WERI-Rb-1 (cell line): Measurements from ENCODE around the gene ACOXL.
"Not testable (repeated sequence)": the region's sequence is repeated elsewhere in the genome, so short reads cannot be mapped to it uniquely, and the experiment has no call there.

Experiments used
- DNase-seq: peaks from one replicate; pipeline ENCODE4 v3.0.0-alpha.2; 2020
- H3K27ac ChIP-seq: fragments of 250-450 bp; sonication (Bioruptor Pico); 2 replicates; pipeline ENCODE4 v1.5.1; 2020; ENCODE audit warnings: mild to moderate bottlenecking, moderate library complexity
- H3K27me3 ChIP-seq: fragments of 250-450 bp; sonication (Bioruptor Pico); 2 replicates; pipeline ENCODE4 v1.5.1; 2021; ENCODE audit warnings: mild to moderate bottlenecking, low read depth, moderate library complexity; ENCODE audit not compliant: insufficient read depth, severe bottlenecking
- H3K36me3 ChIP-seq: fragments of 250-450 bp; sonication (Bioruptor Pico); 2 replicates; pipeline ENCODE4 v1.5.1; 2020; ENCODE audit warnings: mild to moderate bottlenecking, moderate library complexity
- H3K4me3 ChIP-seq: 2 replicates; pipeline ENCODE4 v1.5.1; 2011; ENCODE audit warnings: low read depth, mild to moderate bottlenecking, control low read depth, low read length
- H3K9me3 ChIP-seq: fragments of 250-450 bp; sonication (Bioruptor Pico); 2 replicates; pipeline ENCODE4 v1.5.1; 2021; ENCODE audit warnings: mild to moderate bottlenecking, moderate library complexity; ENCODE audit not compliant: severe bottlenecking
- CTCF ChIP-seq: IDR thresholded peaks from 2 replicates; pipeline ENCODE4 v1.5.1; 2011; ENCODE audit warnings: low read depth, mild to moderate bottlenecking, control low read depth, inconsistent platforms, low read length

Gene ACOXL

GRCh38 chr2:110732422-110733413 lies at the start of gene ACOXL:
TSS of gene ACOXL (plus strand) at chr2:110732573. CDS start at chr2:110768390, 35,817 bp downstream.
- Histone ChIP-seq H3K27me3 (peaks cover 99% of the 10 kb centered on the region), H3K9me3 (no peaks in the 10 kb centered on the region), H3K4me3 (no peak within 1 kb of the TSS), H3K27ac (no peak within 1 kb of the TSS), H3K36me3 (no peaks in the 10 kb centered on the region)
- no peak for DNase-seq
- no peak for TF ChIP-seq CTCF

- TF ChIP-seq CTCF = no peak
- Histone ChIP-seq H3K27ac (no peak overlapping the region), H3K4me3 (no peak overlapping the region), H3K27me3 (peaks cover 68% of the 10 kb centered on the region), H3K36me3 (no peaks in the 10 kb centered on the region), H3K9me3 (peaks cover 15% of the 10 kb centered on the region)
- DNase-seq = no peak
Observed at GRCh38 chr2:110682872-110683271, 49.5 kb upstream of the ACOXL start.

GRCh38 chr2:110687775-110688484 lies 44.4 kb upstream of the ACOXL start:
- H3K4me3 ChIP-seq, H3K36me3 ChIP-seq, DNase-seq, H3K27ac ChIP-seq: not testable (repeated sequence)
- H3K27me3 ChIP-seq = peaks cover 72% of the 10 kb centered on the region
- H3K9me3 ChIP-seq = peaks cover 18% of the 10 kb centered on the region

- Histone ChIP-seq H3K9me3 (peaks cover 18% of the 10 kb centered on the region), H3K4me3 (no peak overlapping the region), H3K36me3 (no peaks in the 10 kb centered on the region), H3K27me3 (peaks cover 72% of the 10 kb centered on the region), H3K27ac (no peak overlapping the region)
- no peak for TF ChIP-seq CTCF
- no peak for DNase-seq
Observed at GRCh38 chr2:110688594-110689091, 43.7 kb upstream of the ACOXL start.

- TF ChIP-seq CTCF = no peak
Observed at GRCh38 chr2:110690083-110690965, 42.0 kb upstream of the ACOXL start.

More at GRCh38 chr2:110690083-110690965, 42.0 kb upstream of the ACOXL start:
- DNase-seq = no peak
- peaks cover 67% of the 10 kb centered on the region for H3K27me3 ChIP-seq
- H3K36me3 ChIP-seq = no peaks in the 10 kb centered on the region
- no peak overlapping the region for H3K4me3 ChIP-seq
- H3K27ac ChIP-seq = no peak overlapping the region
- H3K9me3 ChIP-seq = peaks cover 18% of the 10 kb centered on the region
